Colonic mucosa (tissue), 4 donors: ENCODE data around the gene VAV2. TPM values are rescaled to one million over a fixed set of nuclear protein-coding genes. Genes with fewer than 3 reads are reported as not detected.

Experiments used
- DNase-seq: peaks from one replicate; pipeline ENCODE4 v3.0.0-alpha.2; 2020
- H3K27ac ChIP-seq: fragments of 200-600 bp; one replicate; pipeline ENCODE4 v1.8.0; 2021
- H3K27me3 ChIP-seq: fragments of 200-600 bp; one replicate; pipeline ENCODE4 v1.8.0; 2021
- H3K36me3 ChIP-seq: fragments of 200-600 bp; one replicate; pipeline ENCODE4 v1.8.0; 2021
- H3K4me1 ChIP-seq: fragments of 200-600 bp; one replicate; pipeline ENCODE4 v1.8.0; 2021; ENCODE audit warnings: mild to moderate bottlenecking
- H3K4me3 ChIP-seq: fragments of 200-600 bp; one replicate; pipeline ENCODE4 v1.8.0; 2021
- H3K9ac ChIP-seq, 2 donors: one replicate each; pipeline ENCODE4 v1.7.0; 2013; ENCODE audit warnings: control low read depth in 2 of 2, low read depth in 2 of 2, low read length in 2 of 2
- H3K9me3 ChIP-seq: fragments of 200-600 bp; one replicate; pipeline ENCODE4 v1.8.0; 2021
- intact Hi-C: fragments of 100-400 bp; cut with DNase I; formaldehyde crosslinking; loops from one replicate; pipeline ENCODE4 v1.14.1; 2022
- total RNA-seq, 2 donors: library from RNA; stranded (reverse); fragmentation: NEBNext Ultra II Directional in 1 of 2; extraction: Animal tissue kit (Norgen Biotek cat#: 25700) in 1 of 2; gene quantifications; one replicate each; pipeline ENCODE4 v1.2.1, GENCODE V29; 2021
- TF ChIP-seq, protein P1 (sequence below): fragments of 200-600 bp; IDR thresholded peaks from one replicate; pipeline ENCODE4 v1.8.0; 2022; ENCODE audit warnings: antibody characterized with exemption, mild to moderate bottlenecking
- donor health status: healthy.
- donor health status: DM: no; HTN: no; CAD: no.
- donor health status: DM: no; HTN: no; CAD: no.

The VAV2 gene
- total RNA-seq, 2 donors from 2014 or later = 30.7 to 45.1 TPM

DNA sequence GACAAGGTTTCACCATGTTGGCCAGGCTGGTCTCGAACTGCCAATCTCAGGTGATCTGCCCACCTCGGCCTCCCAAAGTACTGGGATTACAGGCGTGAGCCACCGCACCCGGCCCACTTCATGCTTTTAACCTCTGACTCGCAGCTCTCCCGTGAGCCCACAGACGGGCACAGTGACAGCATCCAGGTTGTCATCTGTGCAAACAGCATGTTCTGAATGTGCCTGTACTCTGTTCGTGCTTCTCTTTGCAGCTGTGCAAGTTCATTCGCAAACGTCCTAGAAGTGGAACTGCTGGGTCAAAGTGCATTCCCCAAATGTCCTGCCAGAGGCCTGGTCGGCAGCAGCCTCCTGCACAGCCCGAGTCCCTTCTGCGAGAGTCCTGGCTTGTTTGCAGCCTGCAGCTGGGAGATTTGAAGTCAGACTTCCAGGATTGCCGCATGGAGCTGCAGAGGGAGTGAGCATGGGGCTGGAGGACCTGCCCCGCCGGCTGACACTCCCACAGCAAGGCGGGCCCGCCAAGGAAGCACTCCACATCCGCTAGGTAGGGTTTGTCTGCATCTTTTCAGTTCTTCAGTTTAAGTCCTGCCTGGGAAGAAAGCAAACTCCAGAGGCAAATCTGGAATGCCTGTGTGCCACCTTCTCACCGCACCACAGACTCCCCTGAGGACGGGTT is 36.6 kb upstream of the VAV2 start:
- Histone ChIP-seq H3K4me1 (no peaks in the 10 kb centered on the region), H3K36me3 (no peaks in the 10 kb centered on the region), H3K9me3 (no peaks in the 10 kb centered on the region), H3K4me3 (no peak overlapping the region), H3K9ac (no peak overlapping the region), H3K27ac (no peak overlapping the region), H3K27me3 (no peaks in the 10 kb centered on the region)
- DNase-seq = no peak
- intact Hi-C loops = no loop called here
- TF ChIP-seq, protein P1, sequence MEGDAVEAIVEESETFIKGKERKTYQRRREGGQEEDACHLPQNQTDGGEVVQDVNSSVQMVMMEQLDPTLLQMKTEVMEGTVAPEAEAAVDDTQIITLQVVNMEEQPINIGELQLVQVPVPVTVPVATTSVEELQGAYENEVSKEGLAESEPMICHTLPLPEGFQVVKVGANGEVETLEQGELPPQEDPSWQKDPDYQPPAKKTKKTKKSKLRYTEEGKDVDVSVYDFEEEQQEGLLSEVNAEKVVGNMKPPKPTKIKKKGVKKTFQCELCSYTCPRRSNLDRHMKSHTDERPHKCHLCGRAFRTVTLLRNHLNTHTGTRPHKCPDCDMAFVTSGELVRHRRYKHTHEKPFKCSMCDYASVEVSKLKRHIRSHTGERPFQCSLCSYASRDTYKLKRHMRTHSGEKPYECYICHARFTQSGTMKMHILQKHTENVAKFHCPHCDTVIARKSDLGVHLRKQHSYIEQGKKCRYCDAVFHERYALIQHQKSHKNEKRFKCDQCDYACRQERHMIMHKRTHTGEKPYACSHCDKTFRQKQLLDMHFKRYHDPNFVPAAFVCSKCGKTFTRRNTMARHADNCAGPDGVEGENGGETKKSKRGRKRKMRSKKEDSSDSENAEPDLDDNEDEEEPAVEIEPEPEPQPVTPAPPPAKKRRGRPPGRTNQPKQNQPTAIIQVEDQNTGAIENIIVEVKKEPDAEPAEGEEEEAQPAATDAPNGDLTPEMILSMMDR = no peak

DNA sequence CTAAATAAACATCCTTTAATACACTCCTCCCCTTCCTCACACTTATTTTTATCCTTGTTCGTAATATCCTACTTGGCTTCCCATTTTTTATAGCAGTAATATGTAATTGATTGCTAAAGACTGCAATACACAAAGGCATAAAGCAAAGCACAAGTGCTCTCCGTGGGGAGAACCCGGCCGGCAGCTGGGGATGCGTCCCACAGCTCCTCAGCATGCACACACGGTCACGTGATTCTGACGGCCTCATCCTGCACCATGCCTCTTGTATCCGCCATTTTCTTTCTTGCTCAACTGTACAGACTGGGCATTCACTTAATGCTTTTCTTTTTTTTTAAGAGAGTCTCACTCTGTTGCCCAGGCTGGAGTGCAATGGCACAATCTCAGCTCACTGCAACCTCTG is 36.0 kb upstream of the VAV2 start:
- intact Hi-C loops = no loop called here
- Histone ChIP-seq H3K36me3 (no peaks in the 10 kb centered on the region), H3K9ac (no peak overlapping the region)

GRCh38 chr9:134027561-134027960 is 35.4 kb upstream of the VAV2 start:
- no peaks in the 10 kb centered on the region for H3K27me3 ChIP-seq
- TF ChIP-seq, protein P1 = no peak
- H3K4me1 ChIP-seq = no peaks in the 10 kb centered on the region
- H3K9me3 ChIP-seq = no peaks in the 10 kb centered on the region
- intact Hi-C loops = no loop called here
- H3K27ac ChIP-seq = no peak overlapping the region
- no peaks in the 10 kb centered on the region for H3K36me3 ChIP-seq
- no peak overlapping the region for H3K9ac ChIP-seq
- H3K4me3 ChIP-seq = no peak overlapping the region
- DNase-seq = no peak

More for the DNA sequence above, 36.0 kb upstream of the VAV2 start:
- Histone ChIP-seq H3K4me1 (no peaks in the 10 kb centered on the region), H3K27ac (no peak overlapping the region), H3K9me3 (no peaks in the 10 kb centered on the region), H3K27me3 (no peaks in the 10 kb centered on the region), H3K4me3 (no peak overlapping the region)
- TF ChIP-seq, protein P1 = no peak
- no peak for DNase-seq

DNA sequence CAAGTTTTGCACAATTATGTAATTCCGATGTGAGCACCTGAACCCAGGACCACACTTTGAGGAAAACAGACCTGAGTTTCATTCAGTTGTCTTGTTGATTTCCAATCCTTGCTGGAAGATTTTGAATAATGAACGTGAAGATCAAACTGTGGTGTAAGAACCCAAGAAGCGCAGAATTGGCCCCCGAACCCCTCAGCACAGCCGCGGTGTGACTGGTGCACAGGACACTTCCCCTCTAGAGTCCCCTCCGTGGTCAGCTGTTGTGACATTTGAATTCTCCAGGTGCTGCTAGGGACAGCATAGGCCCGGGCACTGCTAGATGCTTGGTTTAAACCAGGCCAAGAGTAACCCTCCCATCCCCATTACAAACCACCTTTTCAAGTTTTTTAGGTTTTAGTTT is 34.9 kb upstream of the VAV2 start:
- Histone ChIP-seq H3K4me3 (no peak overlapping the region), H3K27me3 (no peaks in the 10 kb centered on the region), H3K36me3 (no peaks in the 10 kb centered on the region), H3K27ac (no peak overlapping the region), H3K9ac (no peak overlapping the region), H3K9me3 (no peaks in the 10 kb centered on the region), H3K4me1 (no peaks in the 10 kb centered on the region)
- TF ChIP-seq, protein P1 = no peak
- intact Hi-C loops = no loop called here
- DNase-seq = no peak

- DNase-seq = no peak
- Histone ChIP-seq H3K4me1 (no peaks in the 10 kb centered on the region), H3K27me3 (no peaks in the 10 kb centered on the region), H3K9me3 (no peaks in the 10 kb centered on the region), H3K4me3 (no peak overlapping the region), H3K9ac (no peak overlapping the region), H3K36me3 (no peaks in the 10 kb centered on the region), H3K27ac (no peak overlapping the region)
- TF ChIP-seq, protein P1 = no peak
- intact Hi-C loops = no loop called here
These were observed 34.5 kb upstream of the VAV2 start for GRCh38 chr9:134026581-134026980.
